ENCODE data around the gene AURKA. TPM values are rescaled to one million over a fixed set of nuclear protein-coding genes. Genes with fewer than 3 reads are reported as not detected.

Gene AURKA
- total and polyA plus RNA-seq, 9 of the 15 experiments (the other 6 are each of a cell fraction or from before 2014, with no cell fraction given), result 72.7 to 162 (median 113) TPM

DNA sequence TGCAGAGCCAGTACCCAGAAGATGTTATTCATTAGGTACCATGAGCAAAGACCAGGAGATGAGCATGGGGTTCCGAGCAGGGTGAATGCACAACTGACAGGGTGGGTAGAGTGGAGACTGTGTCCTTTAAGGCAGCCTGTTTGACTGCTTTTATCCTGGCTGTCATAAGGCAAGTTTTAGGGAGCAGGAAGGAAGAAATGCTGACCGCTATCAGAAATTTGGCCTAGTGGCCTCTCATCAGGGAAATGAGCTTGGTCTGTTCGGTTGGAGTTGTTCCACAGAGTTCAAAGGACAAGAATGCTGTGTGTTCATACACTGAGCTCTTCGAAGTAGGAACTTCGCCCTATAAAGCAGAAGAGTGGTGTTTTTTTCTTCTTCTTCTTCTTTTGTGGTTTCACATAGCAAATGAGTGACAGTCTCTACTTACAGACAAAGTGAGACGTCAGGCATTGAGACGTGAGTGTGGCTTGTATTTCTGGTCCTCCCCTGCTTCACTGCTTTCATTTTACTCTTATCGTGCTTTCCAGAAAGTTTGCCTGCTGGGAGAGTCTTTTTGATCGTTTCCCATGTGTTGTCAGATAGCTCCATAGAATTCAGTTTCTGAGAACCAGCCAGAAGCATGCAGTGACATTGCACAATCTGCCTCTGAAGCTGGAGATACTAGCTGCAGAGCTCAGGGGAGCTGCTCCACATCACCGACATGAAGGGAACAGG, 19.9 kb upstream of the AURKA start, which contains the start of gene CASS4 (continued):
- no peak for TF ChIP-seq SRSF1 (IDR thresholded peaks at IDR 0.05; ENCODE audit: low read depth, low read length)
- TF ChIP-seq EP400 (IDR thresholded peaks at IDR 0.05), result peak; percentile 88
- no peak for TF ChIP-seq PREB (CRISPR knock-in tag; IDR thresholded peaks at IDR 0.05)
- peak; percentile 38; the same call in 1 of the 2 replicates for TF ChIP-seq RAD51 (IDR thresholded peaks at IDR 0.05; ENCODE audit: borderline replicate concordance, low read depth)
- TF ChIP-seq NFE2L1 (tag; IDR thresholded peaks at IDR 0.05; ENCODE audit: borderline replicate concordance, low read depth), result no peak
- peak in 1 of 2 experiments; percentile 80; a peak in 2 of 4 replicates for TF ChIP-seq MLLT1 (IDR thresholded peaks at IDR 0.05)
- TF ChIP-seq SFPQ (IDR thresholded peaks at IDR 0.05; ENCODE audit: low read depth, low read length), result no peak
- TF ChIP-seq POLR3A (IDR thresholded peaks at IDR 0.05; ENCODE audit: borderline replicate concordance, extremely low read depth, insufficient read depth, insufficient read length), result no peak
- 0 out of 2 replicates have a peak, but pooled peaks have one; percentile 10 for TF ChIP-seq ARID2 (IDR thresholded peaks at IDR 0.05)
- no peak for TF ChIP-seq RBM14 (IDR thresholded peaks at IDR 0.05; ENCODE audit: borderline replicate concordance, insufficient read depth, low read depth, low read length)
- peak; percentile 45; the same call in 1 of the 2 replicates for TF ChIP-seq XRCC5 (IDR thresholded peaks at IDR 0.05; ENCODE audit: low read depth, low read length)
- TF ChIP-seq JUN (IDR thresholded peaks at IDR 0.05; ENCODE audit: borderline replicate concordance, low read depth, low read length), result peak; percentile 58
- TF ChIP-seq JUN (CRISPR knock-in tag; IDR thresholded peaks at IDR 0.05; ENCODE audit: borderline replicate concordance), result no peak
- no peak for TF ChIP-seq NELFE (IDR thresholded peaks at IDR 0.05; ENCODE audit: insufficient read depth, insufficient read length)
- peak; percentile 83 for TF ChIP-seq CXXC5 (CRISPR knock-in tag; IDR thresholded peaks at IDR 0.05)
- no peak for TF ChIP-seq KLF1 (tag; IDR thresholded peaks at IDR 0.05)
- TF ChIP-seq CHD1 (IDR thresholded peaks at IDR 0.05; ENCODE audit: low read length), result no peak
- peak; percentile 38 for TF ChIP-seq CBX1 (IDR thresholded peaks at IDR 0.05; ENCODE audit: low read depth)
- TF ChIP-seq ELK1 (CRISPR knock-in tag; IDR thresholded peaks at IDR 0.05), result no peak
- peak; percentile 75 for TF ChIP-seq NEUROD1 (IDR thresholded peaks at IDR 0.05; ENCODE audit: borderline replicate concordance, low read depth, low read length, partially characterized antibody)

Measured in K562 (cell line).